Astrocyte (in vitro differentiated cells and primary cell): ENCODE results near the gene HSPG2.

ENCODE experiments used
- CTCF ChIP-seq: IDR thresholded peaks from 2 replicates; pipeline ENCODE4 v1.5.1; 2011; ENCODE audit warnings: low read depth, mild to moderate bottlenecking, inconsistent platforms, low read length, moderate library complexity; ENCODE audit not compliant: insufficient read depth
- EZH2 ChIP-seq: IDR thresholded peaks from 2 replicates; pipeline ENCODE4 v1.6.1; 2012; ENCODE audit warnings: mild to moderate bottlenecking, low read length, inconsistent platforms; ENCODE audit not compliant: insufficient read depth

- TF ChIP-seq CTCF (no peak), EZH2 (no peak)
Measured at GRCh38 chr1:21937034-21937371, at the start of gene HSPG2.
